GM23338 (cell line): ENCODE results near the gene GPHN. TPM values are rescaled to one million over a fixed set of nuclear protein-coding genes. Genes with fewer than 3 reads are reported as not detected.

ENCODE experiments used
- CREB1 ChIP-seq: fragments of 250-450 bp; sonication (Bioruptor Pico); IDR thresholded peaks from 2 replicates; pipeline ENCODE4 v1.5.0; 2020; ENCODE audit warnings: low read depth, mild to moderate bottlenecking, moderate library complexity
- POLR2AphosphoS5 ChIP-seq: IDR thresholded peaks from 2 replicates; pipeline ENCODE4 v1.6.1; 2016; ENCODE audit warnings: antibody characterized with exemption, low read depth
- REST ChIP-seq: IDR thresholded peaks from one replicate; pipeline ENCODE4 v1.6.1; 2018; ENCODE audit warnings: antibody characterized with exemption; ENCODE audit not compliant: unreplicated experiment
- polyA plus RNA-seq: library from polyadenylated mRNA; unstranded; fragments of >200 nt; fragmentation: Nextera tagmentation; extraction: Ambion mirVana; gene quantifications from 2 replicates; pipeline ENCODE4 v1.2.1, GENCODE V29; 2016
- total RNA-seq: library from RNA; depleted of rRNA; stranded (reverse); fragments of >200 nt; shearing (Covaris generic); gene quantifications from 2 replicates; pipeline ENCODE4 v1.2.3, GENCODE V29; 2014
- TF ChIP-seq, protein P1 (sequence below): fragments of 250-450 bp; sonication (Bioruptor Pico); IDR thresholded peaks from 2 replicates; pipeline ENCODE4 v1.5.0; 2020; ENCODE audit warnings: mild to moderate bottlenecking, moderate library complexity
- TF ChIP-seq, protein P2 (sequence below): IDR thresholded peaks from 2 replicates; pipeline ENCODE4 v1.6.1; 2016; ENCODE audit warnings: antibody characterized with exemption

GPHN gene
- total and polyA plus RNA-seq, 2 experiments from 2014 or later: 17.6 to 20.6 TPM

DNA sequence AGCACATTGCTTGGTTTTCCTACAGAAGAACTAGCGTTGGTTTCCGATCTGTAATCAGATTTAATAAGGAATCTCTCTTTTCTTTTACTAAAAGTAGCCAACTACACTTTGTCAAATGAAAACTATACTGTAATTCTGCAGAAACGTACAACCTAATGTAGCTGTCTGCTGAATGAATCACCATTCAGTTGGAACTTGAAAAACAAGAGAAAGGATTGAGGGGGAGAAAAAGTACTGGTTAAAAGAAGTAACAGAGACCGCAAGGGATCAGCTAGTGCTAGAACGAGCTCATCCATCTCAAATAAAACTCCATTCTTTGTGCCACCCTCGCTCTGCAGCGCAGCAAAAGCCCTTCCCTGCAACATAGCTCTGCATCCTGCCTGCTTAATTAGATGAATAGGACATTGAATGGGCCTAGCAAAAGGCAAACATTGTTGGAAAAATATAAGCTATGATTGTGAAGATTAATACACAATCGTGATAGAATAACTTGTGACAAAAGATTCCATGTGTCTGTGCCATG, 683.9 kb downstream of the GPHN start (continued):
- TF ChIP-seq, protein P1, sequence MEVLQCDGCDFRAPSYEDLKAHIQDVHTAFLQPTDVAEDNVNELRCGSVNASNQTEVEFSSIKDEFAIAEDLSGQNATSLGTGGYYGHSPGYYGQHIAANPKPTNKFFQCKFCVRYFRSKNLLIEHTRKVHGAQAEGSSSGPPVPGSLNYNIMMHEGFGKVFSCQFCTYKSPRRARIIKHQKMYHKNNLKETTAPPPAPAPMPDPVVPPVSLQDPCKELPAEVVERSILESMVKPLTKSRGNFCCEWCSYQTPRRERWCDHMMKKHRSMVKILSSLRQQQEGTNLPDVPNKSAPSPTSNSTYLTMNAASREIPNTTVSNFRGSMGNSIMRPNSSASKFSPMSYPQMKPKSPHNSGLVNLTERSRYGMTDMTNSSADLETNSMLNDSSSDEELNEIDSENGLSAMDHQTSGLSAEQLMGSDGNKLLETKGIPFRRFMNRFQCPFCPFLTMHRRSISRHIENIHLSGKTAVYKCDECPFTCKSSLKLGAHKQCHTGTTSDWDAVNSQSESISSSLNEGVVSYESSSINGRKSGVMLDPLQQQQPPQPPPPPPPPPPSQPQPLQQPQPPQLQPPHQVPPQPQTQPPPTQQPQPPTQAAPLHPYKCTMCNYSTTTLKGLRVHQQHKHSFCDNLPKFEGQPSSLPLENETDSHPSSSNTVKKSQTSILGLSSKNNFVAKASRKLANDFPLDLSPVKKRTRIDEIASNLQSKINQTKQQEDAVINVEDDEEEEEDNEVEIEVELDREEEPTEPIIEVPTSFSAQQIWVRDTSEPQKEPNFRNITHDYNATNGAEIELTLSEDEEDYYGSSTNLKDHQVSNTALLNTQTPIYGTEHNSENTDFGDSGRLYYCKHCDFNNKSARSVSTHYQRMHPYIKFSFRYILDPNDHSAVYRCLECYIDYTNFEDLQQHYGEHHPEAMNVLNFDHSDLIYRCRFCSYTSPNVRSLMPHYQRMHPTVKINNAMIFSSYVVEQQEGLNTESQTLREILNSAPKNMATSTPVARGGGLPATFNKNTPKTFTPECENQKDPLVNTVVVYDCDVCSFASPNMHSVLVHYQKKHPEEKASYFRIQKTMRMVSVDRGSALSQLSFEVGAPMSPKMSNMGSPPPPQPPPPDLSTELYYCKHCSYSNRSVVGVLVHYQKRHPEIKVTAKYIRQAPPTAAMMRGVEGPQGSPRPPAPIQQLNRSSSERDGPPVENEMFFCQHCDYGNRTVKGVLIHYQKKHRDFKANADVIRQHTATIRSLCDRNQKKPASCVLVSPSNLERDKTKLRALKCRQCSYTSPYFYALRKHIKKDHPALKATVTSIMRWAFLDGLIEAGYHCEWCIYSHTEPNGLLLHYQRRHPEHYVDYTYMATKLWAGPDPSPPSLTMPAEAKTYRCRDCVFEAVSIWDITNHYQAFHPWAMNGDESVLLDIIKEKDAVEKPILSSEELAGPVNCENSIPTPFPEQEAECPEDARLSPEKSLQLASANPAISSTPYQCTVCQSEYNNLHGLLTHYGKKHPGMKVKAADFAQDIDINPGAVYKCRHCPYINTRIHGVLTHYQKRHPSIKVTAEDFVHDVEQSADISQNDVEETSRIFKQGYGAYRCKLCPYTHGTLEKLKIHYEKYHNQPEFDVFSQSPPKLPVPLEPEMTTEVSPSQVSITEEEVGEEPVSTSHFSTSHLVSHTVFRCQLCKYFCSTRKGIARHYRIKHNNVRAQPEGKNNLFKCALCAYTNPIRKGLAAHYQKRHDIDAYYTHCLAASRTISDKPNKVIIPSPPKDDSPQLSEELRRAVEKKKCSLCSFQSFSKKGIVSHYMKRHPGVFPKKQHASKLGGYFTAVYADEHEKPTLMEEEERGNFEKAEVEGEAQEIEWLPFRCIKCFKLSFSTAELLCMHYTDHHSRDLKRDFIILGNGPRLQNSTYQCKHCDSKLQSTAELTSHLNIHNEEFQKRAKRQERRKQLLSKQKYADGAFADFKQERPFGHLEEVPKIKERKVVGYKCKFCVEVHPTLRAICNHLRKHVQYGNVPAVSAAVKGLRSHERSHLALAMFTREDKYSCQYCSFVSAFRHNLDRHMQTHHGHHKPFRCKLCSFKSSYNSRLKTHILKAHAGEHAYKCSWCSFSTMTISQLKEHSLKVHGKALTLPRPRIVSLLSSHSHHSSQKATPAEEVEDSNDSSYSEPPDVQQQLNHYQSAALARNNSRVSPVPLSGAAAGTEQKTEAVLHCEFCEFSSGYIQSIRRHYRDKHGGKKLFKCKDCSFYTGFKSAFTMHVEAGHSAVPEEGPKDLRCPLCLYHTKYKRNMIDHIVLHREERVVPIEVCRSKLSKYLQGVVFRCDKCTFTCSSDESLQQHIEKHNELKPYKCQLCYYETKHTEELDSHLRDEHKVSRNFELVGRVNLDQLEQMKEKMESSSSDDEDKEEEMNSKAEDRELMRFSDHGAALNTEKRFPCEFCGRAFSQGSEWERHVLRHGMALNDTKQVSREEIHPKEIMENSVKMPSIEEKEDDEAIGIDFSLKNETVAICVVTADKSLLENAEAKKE (CRISPR knock-in tag): no peak
- TF ChIP-seq REST (no peak), POLR2AphosphoS5 (no peak), CREB1 (CRISPR knock-in tag) (no peak)
- TF ChIP-seq, protein P2, sequence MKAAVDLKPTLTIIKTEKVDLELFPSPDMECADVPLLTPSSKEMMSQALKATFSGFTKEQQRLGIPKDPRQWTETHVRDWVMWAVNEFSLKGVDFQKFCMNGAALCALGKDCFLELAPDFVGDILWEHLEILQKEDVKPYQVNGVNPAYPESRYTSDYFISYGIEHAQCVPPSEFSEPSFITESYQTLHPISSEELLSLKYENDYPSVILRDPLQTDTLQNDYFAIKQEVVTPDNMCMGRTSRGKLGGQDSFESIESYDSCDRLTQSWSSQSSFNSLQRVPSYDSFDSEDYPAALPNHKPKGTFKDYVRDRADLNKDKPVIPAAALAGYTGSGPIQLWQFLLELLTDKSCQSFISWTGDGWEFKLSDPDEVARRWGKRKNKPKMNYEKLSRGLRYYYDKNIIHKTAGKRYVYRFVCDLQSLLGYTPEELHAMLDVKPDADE: no peak
